Measurements from ENCODE around the gene ESPNL. TPM values are rescaled to one million over a fixed set of nuclear protein-coding genes. Genes with fewer than 3 reads are reported as not detected.

The ESPNL gene
- total RNA-seq, 2 experiments from 2014 or later, result 0.11 to 0.27 TPM

DNA sequence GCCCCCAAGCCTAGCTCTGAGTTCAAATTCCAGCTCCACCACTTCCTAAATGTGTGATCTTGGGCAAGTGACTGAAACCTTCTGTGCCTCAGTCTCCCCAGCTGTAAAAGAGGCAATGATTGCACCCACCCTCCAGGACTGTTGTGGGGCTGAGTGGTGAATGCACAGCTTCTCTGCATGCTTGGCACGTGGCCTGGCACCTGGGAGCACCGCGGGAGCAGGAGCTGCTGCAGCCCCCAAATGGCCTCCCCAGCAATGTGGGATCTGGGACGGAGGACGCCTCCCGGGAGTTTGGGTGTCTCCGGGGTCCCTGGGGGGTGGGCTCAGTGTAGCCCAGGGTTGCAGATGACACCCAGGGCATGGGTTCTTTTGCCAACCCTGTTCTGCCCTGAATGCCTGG lies 39.9 kb downstream of the ESPNL start:
- ChIA-PET POLR2A (no interaction called here), CTCF (interaction anchor here (1.0 to 1.7 kb wide), 6 partner anchors 13 to 213 kb away, joined by 3 to 6 read pairs (median 4); no protein-coding TSS in a partner anchor)
- peaks cover 11% of the 10 kb centered on the region for H3K4me1 Mint-ChIP-seq (ENCODE audit: low read depth)
- no peaks in the 10 kb centered on the region for H3K36me3 Mint-ChIP-seq (ENCODE audit: low read depth)
- no peak overlapping the region for H3K27ac Mint-ChIP-seq
- no peak for DNase-seq
- H3K4me3 Mint-ChIP-seq, result no peak overlapping the region
- TF ChIP-seq, protein P1, sequence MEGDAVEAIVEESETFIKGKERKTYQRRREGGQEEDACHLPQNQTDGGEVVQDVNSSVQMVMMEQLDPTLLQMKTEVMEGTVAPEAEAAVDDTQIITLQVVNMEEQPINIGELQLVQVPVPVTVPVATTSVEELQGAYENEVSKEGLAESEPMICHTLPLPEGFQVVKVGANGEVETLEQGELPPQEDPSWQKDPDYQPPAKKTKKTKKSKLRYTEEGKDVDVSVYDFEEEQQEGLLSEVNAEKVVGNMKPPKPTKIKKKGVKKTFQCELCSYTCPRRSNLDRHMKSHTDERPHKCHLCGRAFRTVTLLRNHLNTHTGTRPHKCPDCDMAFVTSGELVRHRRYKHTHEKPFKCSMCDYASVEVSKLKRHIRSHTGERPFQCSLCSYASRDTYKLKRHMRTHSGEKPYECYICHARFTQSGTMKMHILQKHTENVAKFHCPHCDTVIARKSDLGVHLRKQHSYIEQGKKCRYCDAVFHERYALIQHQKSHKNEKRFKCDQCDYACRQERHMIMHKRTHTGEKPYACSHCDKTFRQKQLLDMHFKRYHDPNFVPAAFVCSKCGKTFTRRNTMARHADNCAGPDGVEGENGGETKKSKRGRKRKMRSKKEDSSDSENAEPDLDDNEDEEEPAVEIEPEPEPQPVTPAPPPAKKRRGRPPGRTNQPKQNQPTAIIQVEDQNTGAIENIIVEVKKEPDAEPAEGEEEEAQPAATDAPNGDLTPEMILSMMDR (IDR thresholded peaks at IDR 0.05), result no peak
- H3K27me3 Mint-ChIP-seq, result no peaks in the 10 kb centered on the region
- H3K9me3 Mint-ChIP-seq, result no peaks in the 10 kb centered on the region
- ATAC-seq, result no peak
- intact Hi-C loops (cut with micrococcal nuclease), result no loop called here

DNA sequence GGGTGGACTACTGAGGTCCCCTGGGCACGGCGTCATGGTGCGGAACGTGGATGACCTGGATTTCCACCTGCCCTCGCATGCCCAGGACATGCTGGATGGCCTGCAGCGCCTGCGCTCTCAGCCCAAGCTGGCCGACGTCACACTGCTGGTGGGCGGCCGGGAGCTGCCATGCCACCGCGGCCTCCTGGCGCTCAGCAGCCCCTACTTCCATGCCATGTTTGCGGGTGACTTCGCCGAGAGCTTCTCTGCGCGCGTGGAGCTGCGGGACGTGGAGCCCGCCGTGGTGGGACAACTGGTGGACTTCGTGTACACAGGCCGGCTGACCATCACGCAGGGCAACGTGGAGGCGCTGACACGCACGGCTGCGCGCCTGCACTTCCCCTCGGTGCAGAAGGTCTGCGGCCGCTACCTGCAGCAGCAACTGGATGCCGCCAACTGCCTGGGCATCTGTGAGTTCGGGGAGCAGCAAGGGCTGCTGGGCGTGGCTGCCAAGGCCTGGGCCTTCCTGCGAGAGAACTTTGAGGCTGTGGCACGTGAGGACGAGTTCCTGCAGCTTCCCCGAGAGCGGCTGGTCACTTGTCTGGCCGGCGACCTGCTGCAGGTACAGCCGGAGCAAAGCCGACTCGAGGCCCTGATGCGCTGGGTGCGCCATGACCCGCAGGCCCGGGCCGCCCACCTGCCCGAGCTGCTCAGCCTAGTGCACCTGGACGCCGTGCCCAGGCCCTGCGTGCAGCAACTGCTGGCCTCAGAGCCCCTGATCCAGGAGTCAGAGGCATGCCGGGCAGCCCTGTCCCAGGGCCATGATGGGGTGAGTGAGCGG lies 40.8 kb downstream of the ESPNL start:
- peaks cover 11% of the 10 kb centered on the region for H3K4me1 Mint-ChIP-seq (ENCODE audit: low read depth)
- H3K9me3 Mint-ChIP-seq, result no peaks in the 10 kb centered on the region
- H3K27me3 Mint-ChIP-seq, result no peaks in the 10 kb centered on the region
- TF ChIP-seq, protein P1 (IDR thresholded peaks at IDR 0.05), result no peak
- CTCF ChIA-PET, result interaction anchor here (1.0 to 1.5 kb wide), 5 partner anchors 8 to 283 kb away, joined by 3 to 4 read pairs (median 3); no protein-coding TSS in a partner anchor
- intact Hi-C loops (cut with micrococcal nuclease), result no loop called here
- DNase-seq (no peak), ATAC-seq (no peak)
- no peak overlapping the region for H3K4me3 Mint-ChIP-seq
- H3K27ac Mint-ChIP-seq, result no peak overlapping the region
- H3K36me3 Mint-ChIP-seq (ENCODE audit: low read depth), result no peaks in the 10 kb centered on the region
- POLR2A ChIA-PET, result interaction anchor here (0.6 kb wide), 1 partner anchor 55 kb away, joined by 3 read pairs; no protein-coding TSS in a partner anchor

DNA sequence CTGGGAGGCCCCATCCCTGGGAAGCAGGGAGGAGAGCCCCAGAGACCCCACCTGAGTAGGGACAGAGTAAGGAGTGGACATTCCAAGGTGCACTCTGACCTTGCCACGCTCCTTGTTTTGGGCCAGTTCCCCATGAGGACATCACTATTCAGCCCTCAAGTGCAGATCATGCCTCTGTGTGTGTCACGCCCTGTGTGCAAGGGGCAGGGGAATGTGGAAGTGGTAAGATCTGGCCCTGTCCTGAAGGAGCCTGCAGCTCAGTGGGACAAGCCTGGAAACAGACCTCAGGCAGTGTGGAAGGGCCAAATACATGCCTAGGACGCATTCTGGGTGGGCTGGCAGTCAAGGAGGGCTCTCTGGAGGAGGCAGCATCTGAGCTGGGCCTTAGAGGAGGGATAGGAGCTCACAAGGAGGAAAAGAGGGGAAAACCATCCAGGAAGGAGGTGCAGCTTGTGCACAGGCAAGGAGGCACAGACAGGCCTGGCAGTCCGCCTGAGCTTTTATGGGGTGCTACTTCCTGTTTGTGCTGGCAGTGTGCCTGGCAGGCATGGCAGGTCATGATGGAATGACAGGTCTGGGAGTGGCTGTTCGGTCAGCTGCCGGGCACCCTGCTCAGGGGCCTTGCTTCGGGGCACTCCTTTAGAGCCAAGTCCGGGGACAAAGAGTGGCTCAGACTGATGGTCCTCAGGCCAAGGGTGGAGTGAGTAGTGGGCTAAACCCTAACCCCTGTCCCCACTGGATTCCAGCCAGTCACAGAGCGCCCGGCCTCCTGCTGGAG lies 41.6 kb downstream of the ESPNL start:
- H3K27ac Mint-ChIP-seq, result no peak overlapping the region
- ChIA-PET CTCF (interaction anchor here (1.0 to 1.5 kb wide), 2 partner anchors 8 to 284 kb away, joined by 3 read pairs; no protein-coding TSS in a partner anchor), POLR2A (interaction anchor here (0.6 kb wide), 1 partner anchor 54 kb away, joined by 3 read pairs; no protein-coding TSS in a partner anchor)
- intact Hi-C loops (cut with micrococcal nuclease), result no loop called here
- TF ChIP-seq, protein P1 (IDR thresholded peaks at IDR 0.05), result no peak
- no peak for DNase-seq
- H3K36me3 Mint-ChIP-seq (ENCODE audit: low read depth), result no peaks in the 10 kb centered on the region
- ATAC-seq, result no peak
- no peaks in the 10 kb centered on the region for H3K9me3 Mint-ChIP-seq
- H3K4me3 Mint-ChIP-seq, result no peak overlapping the region
- no peaks in the 10 kb centered on the region for H3K27me3 Mint-ChIP-seq
- peaks cover 11% of the 10 kb centered on the region for H3K4me1 Mint-ChIP-seq (ENCODE audit: low read depth)

DNA sequence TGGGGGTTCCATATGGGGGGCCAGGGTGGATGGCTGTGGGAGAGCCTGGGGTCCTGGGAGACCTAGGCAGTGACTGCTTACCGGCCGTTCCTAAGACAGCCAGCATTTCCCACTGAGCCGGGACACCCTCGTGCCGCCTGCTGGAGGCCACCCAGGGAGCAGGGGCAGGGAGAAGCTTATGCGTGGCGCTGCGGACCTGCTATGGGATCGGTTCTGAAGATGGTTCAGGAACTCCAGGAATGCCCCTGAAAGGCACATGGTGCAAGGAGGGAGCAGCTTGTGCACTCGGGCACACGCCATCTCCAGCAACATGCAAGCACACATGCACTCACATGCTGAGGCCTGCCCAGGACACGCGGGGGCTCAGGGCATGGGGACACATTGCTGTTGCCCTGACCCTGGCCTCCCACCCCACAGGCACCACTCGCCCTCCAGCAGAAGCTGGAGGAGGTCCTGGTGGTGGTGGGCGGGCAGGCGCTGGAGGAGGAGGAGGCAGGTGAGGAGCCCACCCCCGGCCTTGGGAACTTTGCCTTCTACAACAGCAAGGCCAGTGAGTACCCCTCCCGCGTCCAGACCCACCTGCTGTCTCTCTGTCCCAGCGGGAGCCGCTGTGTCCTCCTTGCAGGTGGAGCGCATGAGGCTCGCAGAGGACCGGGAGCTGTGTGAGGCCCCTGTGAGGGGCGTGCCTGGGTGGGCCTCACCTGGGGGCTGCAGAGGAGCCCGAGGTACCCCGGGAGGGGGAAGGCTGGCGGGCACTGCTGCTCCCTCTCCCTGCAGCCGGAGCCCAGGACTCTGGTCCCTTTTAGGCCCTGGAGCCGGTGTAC lies 42.5 kb downstream of the ESPNL start:
- no peak for DNase-seq
- ChIA-PET POLR2A (no interaction called here), CTCF (interaction anchor here (1.0 to 1.5 kb wide), 2 partner anchors 9 to 285 kb away, joined by 3 read pairs; no protein-coding TSS in a partner anchor)
- Mint-ChIP-seq H3K4me1 (ENCODE audit: low read depth) (peaks cover 11% of the 10 kb centered on the region), H3K36me3 (ENCODE audit: low read depth) (no peaks in the 10 kb centered on the region), H3K27me3 (no peaks in the 10 kb centered on the region), H3K9me3 (no peaks in the 10 kb centered on the region), H3K27ac (no peak overlapping the region), H3K4me3 (no peak overlapping the region)
- TF ChIP-seq, protein P1 (IDR thresholded peaks at IDR 0.05), result no peak
- no peak for ATAC-seq
- intact Hi-C loops (cut with micrococcal nuclease), result no loop called here
